OCI-LY7 (cell line): ENCODE measurements around the gene MYO18A. TPM values are rescaled to one million over a fixed set of nuclear protein-coding genes. Genes with fewer than 3 reads are reported as not detected.

Experiments used
- BruUV-seq: library from RNA; stranded (reverse); fragments of 400-500 nt; replicated peaks from 2 replicates; lab custom pipeline; 2021; lab: Mats Ljungman, UMichigan
- CTCF ChIA-PET: fragments of 300-600 bp; sonication (Branson Sonifier 250); formaldehyde crosslinking; loops from one replicate; lab custom pipeline; 2022; ENCODE audit warnings: antibody characterized with exemption; ENCODE audit not compliant: unreplicated experiment; lab: Charles Lee
- POLR2A ChIA-PET: fragments of 300-600 bp; sonication (Branson Sonifier 250); formaldehyde crosslinking; loops from one replicate; lab custom pipeline; 2022; ENCODE audit warnings: antibody characterized with exemption; lab: Charles Lee
- DNase-seq: peaks from one replicate; pipeline ENCODE4 v3.0.0-alpha.2; 2015; ENCODE audit warnings: low spot score
- H2AFZ ChIP-seq: fragments of 200-600 bp; sonication (generic), shearing (Covaris generic); 2 replicates; pipeline ENCODE4 v1.6.1; 2014; ENCODE audit warnings: mild to moderate bottlenecking, antibody characterized with exemption, low read length, moderate library complexity
- H3K27ac ChIP-seq: fragments of 200-600 bp; sonication (generic); 2 replicates; pipeline ENCODE4 v1.5.1; 2014; ENCODE audit warnings: mixed run types, low read depth, mild to moderate bottlenecking, moderate library complexity, low read length, inconsistent platforms; ENCODE audit not compliant: poor library complexity, severe bottlenecking
- H3K36me3 ChIP-seq: fragments of 200-600 bp; sonication (generic); 2 replicates; pipeline ENCODE4 v1.6.1; 2014; ENCODE audit warnings: mild to moderate bottlenecking, antibody characterized with exemption, low read length, moderate library complexity, mixed read lengths; ENCODE audit not compliant: insufficient read depth
- H3K4me1 ChIP-seq: fragments of 200-600 bp; sonication (generic); 2 replicates; pipeline ENCODE4 v1.5.1; 2014; ENCODE audit warnings: mild to moderate bottlenecking, low read length; ENCODE audit not compliant: insufficient read depth, poor library complexity, severe bottlenecking
- H3K4me2 ChIP-seq: fragments of 200-600 bp; sonication (generic); 2 replicates; pipeline ENCODE4 v1.6.1; 2014; ENCODE audit warnings: mild to moderate bottlenecking, low read length
- H3K4me3 ChIP-seq: fragments of 200-600 bp; sonication (generic); 2 replicates; pipeline ENCODE4 v1.5.1; 2014; ENCODE audit warnings: mild to moderate bottlenecking, low read depth, low read length; ENCODE audit not compliant: poor library complexity, severe bottlenecking
- H3K79me2 ChIP-seq: fragments of 200-600 bp; sonication (generic); 2 replicates; pipeline ENCODE4 v1.6.1; 2016; ENCODE audit warnings: low read depth, mild to moderate bottlenecking, low read length, moderate library complexity, mixed read lengths; ENCODE audit not compliant: insufficient read depth
- H3K9me2 ChIP-seq: fragments of 200-600 bp; sonication (generic); 2 replicates; pipeline ENCODE4 v1.6.1; 2016; ENCODE audit warnings: mild to moderate bottlenecking, low read length, mixed read lengths; ENCODE audit not compliant: insufficient read depth
- H3K9me3 ChIP-seq: fragments of 200-600 bp; sonication (generic); 2 replicates; pipeline ENCODE4 v1.6.1; 2014; ENCODE audit warnings: mild to moderate bottlenecking, mixed run types, low read length, mixed read lengths
- H4K20me1 ChIP-seq: fragments of 200-600 bp; sonication (generic); 2 replicates; pipeline ENCODE4 v1.6.1; 2014; ENCODE audit warnings: mild to moderate bottlenecking, antibody characterized with exemption, low read length, moderate library complexity, mixed read lengths; ENCODE audit not compliant: insufficient read depth
- CTCF ChIP-seq: fragments of 200-600 bp; sonication (generic); conservative IDR thresholded peaks from 2 replicates; pipeline ENCODE4 v1.5.1; 2014; ENCODE audit warnings: mild to moderate bottlenecking, antibody characterized with exemption, low read length, moderate library complexity, mixed read lengths
- EZH2phosphoT487 ChIP-seq: fragments of 200-600 bp; sonication (generic); IDR thresholded peaks from 2 replicates; pipeline ENCODE4 v1.6.1; 2018; ENCODE audit warnings: low read depth, borderline replicate concordance, mild to moderate bottlenecking, mixed run types, antibody characterized with exemption, low read length, moderate library complexity, mixed read lengths
- intact Hi-C: fragments of 100-400 bp; cut with micrococcal nuclease; formaldehyde crosslinking; loops from one replicate; pipeline ENCODE4 v1.10.0; 2022; ENCODE audit not compliant: unreplicated experiment
- total RNA-seq, 2 experiments: library from RNA; depleted of rRNA in 1 of 2; stranded (reverse); fragments of >200 nt in 1 of 2; shearing (Covaris generic) in 1 of 2; gene quantifications; 2 replicates each; pipeline ENCODE4 v1.2.3, GENCODE V29; 2014 to 2022

MYO18A gene
- total RNA-seq, 2 experiments from 2014 or later, result 124 to 128 TPM

GRCh38 chr17:29135464-29135863, 44.7 kb downstream of the MYO18A start:
- Histone ChIP-seq H3K79me2 (peaks cover 35% of the 10 kb centered on the region), H4K20me1 (no peaks in the 10 kb centered on the region), H3K4me2 (no peak overlapping the region), H3K36me3 (peaks cover 23% of the 10 kb centered on the region), H3K9me3 (no peaks in the 10 kb centered on the region), H3K4me1 (peaks cover 21% of the 10 kb centered on the region), H2AFZ (no peak overlapping the region), H3K9me2 (no peaks in the 10 kb centered on the region), H3K4me3 (no peak overlapping the region), H3K27ac (no peak overlapping the region)
- BruUV-seq, result no TSS peak
- DNase-seq, result no peak
- intact Hi-C loops, result no loop called here
- ChIA-PET CTCF (no interaction called here), POLR2A (no interaction called here)
- TF ChIP-seq CTCF (no peak), EZH2phosphoT487 (no peak)

GRCh38 chr17:29133121-29133713, 47.0 kb downstream of the MYO18A start:
- H3K4me2 ChIP-seq, result no peak overlapping the region
- POLR2A ChIA-PET, result no interaction called here

More at GRCh38 chr17:29133121-29133713, 47.0 kb downstream of the MYO18A start:
- Histone ChIP-seq H4K20me1 (no peaks in the 10 kb centered on the region; the same call in 1 of the 2 replicates), H3K4me3 (no peak overlapping the region), H3K9me3 (no peaks in the 10 kb centered on the region), H3K79me2 (peaks cover 20% of the 10 kb centered on the region), H3K27ac (no peak overlapping the region), H2AFZ (no peak overlapping the region), H3K9me2 (no peaks in the 10 kb centered on the region), H3K36me3 (peaks cover 25% of the 10 kb centered on the region), H3K4me1 (peaks cover 12% of the 10 kb centered on the region)
- intact Hi-C loops, result no loop called here
- DNase-seq, result no peak
- TF ChIP-seq CTCF (no peak), EZH2phosphoT487 (no peak)
- no TSS peak for BruUV-seq
- CTCF ChIA-PET, result no interaction called here
